ENCODE measurements around the gene MED15.
A peak's percentile ranks its signal among the peaks of the same experiment; 100 is the strongest.

MED15 gene

DNA sequence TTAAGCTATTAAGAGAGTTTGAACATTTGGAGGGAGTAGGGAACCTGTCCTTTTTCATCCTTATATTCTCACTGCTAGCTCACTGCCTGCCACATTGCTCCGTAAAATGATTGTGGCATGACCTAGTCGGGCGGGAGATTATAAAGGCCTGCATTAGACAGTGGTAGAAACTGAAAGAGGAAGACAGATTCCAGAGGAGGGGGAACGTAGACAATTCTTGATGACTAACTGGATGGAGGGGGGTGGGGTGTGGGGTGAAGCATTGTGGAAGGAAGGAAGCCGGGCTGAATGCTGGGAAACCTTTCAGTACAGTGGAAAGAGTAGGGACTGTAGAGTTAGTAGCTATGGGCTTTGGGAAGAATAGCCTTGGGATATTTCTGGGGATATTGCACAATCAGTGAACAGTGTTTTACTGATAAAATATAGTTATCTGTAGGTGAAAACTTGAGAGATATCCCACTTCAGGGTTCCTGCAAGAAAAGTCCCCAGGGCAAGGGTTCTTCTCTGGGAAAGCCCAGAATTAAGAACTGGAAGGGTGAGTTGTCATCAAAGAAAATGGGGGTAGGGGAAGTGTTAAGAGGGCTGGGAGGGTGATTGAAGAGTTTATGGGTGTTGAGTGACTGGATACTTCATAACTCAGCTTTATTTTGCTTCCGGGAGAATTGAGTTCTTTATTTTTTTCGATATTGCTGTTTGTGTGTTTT is 2.1 kb downstream of the MED15 start:
- DNase-seq (ENCODE audit: low read depth): peak; percentile 91

DNA sequence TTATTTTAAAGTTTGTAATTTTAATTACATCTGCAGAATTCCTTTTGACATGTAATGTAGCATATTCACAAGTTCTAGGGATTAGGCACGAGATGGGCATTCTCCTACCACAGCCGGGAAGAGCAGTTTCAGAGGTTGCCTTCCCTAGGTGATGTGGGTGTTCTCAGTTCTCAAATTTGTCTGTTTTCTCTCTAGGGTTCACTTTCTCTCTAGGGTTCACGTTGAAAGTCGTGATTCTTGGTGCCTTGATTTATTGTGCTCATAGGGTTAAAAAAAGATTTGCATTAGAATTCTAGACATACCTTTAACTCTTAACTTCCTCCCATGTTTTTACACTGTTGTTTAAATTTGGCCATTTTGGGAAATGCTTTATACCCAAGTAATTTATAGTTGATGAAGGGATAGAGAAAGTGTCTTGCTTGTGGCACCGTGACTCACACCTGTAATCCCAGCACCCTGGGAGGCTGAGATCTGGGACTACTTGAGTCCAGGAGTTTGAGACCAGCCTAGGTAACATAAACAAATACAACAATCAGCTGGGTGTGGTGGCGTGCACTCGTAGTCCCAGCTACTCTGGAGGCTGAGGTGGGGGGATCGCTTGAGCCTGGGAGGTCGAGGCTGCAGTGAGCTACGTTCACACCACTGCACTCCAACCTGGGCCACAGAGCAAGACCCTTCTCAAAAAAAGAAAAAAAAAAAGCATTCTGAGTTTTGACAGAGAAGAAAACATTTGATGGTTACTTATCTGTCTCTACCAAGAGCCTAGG is 3.6 kb downstream of the MED15 start:
- DNase-seq (ENCODE audit: low read depth): no peak

DNA sequence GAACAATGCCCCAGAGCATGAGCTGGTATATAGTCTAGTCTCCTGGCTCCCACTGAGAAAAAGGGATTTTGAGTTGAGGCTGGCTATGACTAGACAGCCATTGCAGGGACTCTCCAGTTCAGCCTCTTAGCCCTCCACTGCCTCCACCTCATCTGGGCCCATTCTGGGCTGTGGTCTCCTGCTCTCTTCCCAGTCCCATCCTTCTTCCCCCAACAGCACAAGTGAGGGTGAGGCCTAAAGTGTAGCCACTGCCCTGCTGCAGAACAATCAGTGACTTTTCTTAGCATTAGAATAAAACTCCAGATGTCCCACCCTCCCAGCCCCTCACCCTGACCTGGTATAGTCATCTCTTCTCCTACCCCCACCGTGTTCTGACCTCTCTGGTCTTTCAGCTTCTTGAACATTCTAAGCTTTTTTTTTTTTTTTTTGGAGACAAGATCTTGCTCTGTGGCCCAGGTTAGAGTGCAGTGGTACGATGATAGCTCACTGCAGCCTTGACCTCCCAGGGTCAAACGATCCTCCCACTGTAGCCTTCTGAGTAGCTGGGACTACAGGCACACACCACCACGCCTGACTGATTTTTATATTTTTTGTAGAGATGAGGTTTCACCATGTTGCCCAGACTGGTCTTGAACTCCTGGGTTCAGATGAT is 4.3 kb downstream of the MED15 start:
- DNase-seq (ENCODE audit: low read depth): no peak

DNA sequence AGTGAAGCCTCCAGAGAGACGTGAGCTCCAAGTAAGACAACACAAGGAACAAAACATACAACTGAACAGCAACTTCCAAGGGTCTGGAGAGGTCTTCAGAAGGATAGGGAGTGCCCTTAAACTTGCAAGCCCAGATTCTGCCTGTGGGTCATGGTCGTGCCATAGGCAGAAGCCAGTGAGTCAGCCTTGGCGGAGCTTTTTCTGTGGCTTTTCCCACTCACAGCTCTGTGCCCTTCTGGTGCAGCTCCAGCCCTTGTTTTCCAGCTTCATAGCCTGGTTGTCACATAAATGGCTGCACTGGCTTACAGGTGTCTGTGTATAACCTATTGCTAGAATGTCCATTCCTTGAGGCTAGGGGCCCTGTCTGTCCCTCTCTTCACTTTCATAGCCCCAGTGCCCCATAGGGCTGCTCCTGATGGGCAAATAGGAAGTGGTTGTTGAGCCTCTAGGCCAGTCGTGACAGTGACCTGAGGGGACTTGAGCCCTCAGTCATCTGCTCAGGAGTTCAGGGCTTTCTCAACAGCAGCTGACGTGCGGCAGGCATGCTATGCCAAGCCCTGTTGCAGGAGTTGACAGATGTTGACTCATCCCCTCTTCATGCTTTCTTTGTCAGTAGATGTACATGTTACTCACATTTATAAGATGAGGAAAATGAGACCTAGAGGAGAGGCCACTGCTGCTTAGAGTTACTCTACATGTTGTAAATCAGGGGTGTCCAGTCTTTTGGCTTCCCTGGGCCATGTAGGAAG is 7.4 kb downstream of the MED15 start:
- peak; percentile 86 for DNase-seq (ENCODE audit: low read depth)

DNA sequence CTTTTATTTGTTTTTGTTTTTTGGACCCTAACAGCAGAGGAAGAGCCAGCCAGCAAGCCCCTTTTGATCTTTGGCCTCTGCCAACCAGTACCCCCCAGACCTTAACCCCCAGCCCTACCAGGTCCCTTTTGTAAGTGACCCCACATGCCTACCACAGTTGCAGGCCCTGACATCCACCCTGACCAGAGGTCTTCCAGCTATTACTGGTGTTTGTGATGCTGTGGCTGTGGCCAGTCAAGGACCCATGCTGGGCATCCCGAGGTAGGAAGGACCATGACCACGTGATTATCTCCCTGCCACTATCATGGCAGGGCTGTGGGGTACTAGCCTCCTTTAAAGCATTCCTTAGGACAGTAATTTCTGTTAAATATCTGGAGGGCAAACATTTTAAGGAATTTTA is 9.0 kb downstream of the MED15 start:
- DNase-seq (ENCODE audit: low read depth): no peak

DNA sequence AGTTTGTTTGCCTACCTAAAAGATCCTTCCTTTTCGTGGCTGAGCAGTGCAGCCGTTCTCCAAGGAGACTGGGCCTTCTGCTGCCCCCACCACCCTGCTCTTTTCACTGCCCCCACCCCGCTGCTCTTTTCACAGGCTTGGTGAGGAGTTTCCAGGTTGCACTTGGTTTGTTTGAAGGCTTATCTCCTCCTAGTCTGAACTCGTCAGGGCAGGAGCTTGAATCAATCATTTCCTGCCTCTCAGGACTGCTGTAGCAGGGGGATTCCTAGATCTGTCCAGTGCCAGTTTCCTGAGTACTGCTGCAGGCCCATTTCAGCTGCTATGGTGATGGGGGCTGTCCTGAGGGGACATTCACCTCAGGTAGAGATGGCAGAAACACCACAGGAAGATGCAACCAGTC is 10.0 kb downstream of the MED15 start:
- no peak for DNase-seq (ENCODE audit: low read depth)

DNA sequence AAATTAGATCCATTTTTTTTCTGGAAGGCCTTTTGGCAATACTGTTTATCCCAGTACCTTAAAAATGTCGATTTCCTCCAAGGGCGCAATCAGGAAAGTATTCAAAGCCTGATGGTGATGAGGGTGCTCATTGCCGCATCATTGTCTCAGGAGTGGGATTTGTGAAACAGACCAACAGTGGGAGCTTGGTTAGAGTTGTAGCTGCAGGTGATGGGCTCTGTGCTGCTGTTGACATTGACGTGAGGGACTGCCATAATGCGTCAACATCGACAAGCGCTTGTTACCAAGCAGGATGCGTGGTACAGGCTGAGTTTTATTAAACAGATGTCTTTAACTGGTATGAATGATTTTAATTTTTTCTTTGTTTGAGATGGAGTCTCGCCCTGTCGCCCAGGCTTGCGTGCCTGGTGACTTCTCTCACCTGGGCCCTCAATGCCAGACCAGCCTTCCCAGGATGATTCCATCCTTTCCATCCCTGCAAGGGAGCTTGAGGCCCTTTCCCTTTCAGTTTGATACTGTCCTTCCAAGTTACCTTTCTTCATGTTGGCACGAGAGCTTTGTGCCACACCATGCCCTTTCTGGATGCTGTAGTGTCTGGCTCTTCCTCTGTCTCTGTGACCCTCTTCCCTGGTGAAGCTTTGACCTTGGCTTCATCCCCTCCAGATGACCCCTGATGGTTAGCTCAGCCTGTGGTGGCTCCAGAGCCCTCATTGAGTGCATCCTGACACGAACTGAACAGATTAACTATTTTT is 10.6 kb downstream of the MED15 start:
- no peak for DNase-seq (ENCODE audit: low read depth)

DNA sequence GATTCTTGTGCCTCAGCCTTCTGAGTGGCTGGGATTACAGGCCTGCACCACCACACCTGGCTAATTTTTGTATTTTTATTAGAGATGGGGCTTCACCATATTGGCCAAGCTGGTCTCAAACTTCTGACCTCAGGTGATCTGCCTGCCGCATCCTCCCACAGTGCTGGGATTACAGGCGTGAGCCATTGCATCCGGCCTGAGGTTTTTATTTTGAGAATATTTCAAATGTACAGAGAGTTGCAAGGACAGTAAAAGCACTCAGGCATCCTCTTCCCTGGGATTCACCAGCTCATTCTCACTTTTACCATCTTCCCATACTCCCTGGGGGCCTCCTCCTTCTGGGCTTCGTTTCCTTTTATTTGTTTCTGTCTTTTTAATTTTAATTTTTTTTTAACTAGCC is 12.1 kb downstream of the MED15 start:
- no peak for DNase-seq (ENCODE audit: low read depth)

DNA sequence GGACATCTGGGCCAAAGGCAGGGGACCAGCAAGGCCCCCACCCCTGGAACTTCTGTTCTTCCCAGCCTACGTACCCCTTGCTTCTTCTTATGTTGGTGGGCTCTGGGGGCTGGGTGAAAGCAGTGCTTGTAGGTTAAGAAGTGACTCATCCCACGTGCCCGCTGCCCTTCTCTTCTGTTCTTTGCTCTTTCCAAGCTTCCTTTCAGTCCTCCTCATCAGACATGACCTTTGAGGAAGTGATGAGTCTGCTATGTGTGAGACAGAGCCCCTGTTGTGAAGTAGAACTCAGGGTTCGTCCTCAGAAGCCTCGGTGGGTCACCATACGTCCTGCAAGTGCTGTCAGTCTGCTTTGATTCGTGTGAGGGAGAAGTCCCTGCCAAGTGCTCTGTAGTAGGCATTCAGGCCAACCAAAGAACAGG is 12.7 kb downstream of the MED15 start:
- no peak for DNase-seq (ENCODE audit: low read depth)

DNA sequence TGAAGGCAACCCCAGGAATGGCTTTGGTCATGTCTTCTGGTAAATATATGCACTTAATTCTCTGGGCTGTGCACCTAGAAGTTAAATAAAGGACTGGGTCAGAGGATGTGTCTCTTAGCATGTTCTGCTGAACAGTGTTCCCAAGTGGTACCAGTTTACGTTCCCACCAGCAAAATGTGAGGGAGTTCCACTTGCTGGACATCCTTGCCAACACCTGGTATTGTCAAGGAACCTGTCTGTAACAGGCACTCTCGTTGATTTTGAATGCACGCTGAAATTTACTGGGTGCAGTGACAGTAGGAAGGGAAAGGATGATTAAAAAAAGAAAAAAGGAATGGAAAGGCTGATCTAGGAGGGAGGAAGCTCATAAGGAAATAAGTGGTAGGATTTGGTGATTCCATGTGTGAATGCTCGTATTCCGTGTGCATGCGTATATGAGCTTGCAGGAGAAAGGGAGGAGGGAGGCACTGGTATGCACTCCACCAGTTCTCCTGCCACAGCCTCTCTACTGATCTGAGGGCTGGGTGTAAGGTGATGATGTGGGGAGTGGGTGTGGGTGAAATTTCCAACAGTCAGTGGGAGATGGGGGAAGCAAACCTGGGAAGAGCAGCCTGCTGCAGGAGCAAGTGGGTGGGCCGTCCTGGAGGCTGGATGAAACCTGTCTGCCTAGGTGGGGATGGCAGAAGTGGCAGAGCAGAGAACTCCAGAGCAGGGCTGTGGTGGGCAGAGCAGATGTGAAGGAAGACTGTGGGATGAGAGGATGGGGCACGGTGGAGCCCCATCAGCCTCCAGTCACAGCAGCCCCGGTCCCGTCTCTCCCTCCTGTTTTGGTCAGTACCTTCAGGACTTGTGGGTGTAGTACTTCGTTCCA is 15.0 kb downstream of the MED15 start:
- DNase-seq (ENCODE audit: low read depth): no peak

DNA sequence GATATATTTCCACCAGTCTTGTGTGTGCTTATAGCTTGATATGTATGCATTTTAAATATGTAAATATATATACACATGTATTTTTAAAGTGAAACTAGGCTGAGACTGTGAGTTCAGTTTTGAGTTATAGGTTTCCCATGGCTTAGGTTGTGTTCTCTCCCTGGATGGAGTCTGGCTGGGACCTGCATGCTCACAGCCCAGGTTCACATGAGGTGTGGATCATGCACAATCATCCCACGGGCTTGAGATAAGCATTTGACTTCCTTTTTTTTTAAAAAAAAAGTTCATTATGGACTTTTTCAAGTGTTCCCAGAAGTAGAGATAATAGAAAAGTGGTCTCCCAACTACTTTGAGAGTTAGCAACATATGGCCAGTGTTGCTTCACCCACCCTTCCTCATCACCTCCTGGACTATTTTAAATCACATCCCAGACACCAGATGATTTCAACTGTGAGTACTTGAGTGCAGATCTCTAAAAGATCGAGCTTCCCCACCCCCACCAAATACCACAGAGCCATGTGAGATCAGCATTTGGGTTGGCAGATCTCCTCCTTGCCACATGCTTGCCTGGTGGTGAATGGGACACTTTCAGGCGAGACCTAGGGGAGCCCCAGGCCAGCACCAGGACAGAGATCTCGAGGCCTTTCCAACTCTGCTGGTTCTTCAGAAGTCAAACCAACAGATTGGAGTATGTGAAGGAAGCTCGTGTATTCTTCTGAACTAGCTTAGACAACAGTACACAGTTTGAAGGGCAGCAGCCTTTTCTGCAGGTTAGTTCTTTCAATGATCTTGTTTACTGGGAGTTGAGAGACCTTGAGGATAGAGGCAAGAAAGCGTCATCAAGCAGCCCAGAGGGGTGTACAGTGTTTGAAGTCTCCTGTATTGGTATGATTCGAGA is 15.9 kb downstream of the MED15 start:
- no peak for DNase-seq (ENCODE audit: low read depth)

DNA sequence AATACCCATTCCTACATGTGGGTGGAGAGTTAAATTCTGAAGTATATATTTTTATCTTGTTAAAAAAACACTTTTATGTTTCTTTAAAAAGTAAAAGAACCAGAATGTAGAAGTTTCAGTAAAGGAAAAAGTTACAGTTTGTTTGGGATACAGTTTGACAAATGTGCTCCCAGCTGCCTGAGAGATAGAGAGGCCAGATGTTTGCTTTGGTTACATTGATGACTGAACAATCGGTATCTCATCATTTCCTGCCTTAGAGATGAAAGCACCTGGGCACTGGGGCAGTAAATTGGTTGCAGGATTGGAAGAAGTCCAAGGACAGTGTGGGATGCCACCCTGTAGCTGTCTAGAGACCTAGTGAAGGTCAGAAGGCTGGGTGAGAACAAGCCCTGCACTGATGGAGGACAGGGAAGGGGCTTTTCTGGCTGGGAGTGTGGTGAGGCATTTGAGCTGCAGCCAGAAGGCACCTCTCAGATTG is 16.6 kb downstream of the MED15 start:
- DNase-seq (ENCODE audit: low read depth): no peak

DNA sequence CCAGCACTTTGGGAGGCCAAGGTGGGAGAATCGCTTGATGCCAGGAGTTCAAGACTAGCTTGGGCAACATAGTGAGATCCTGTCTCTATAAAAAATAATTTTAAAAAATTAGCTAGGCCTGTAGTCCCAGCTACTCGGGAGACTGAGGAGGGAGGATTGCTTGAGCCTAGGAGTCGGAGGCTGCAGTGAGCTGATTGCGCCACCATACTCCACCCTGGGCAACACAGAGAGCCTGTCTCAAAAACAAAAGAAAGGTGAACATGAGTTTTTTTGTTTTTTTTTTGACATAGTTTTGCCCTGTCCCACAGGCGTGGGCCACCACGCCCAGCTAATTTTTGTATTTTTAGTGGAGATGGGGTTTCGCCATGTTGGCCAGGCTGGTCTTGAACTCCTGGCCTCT is 17.6 kb downstream of the MED15 start:
- DNase-seq (ENCODE audit: low read depth): no peak

DNA sequence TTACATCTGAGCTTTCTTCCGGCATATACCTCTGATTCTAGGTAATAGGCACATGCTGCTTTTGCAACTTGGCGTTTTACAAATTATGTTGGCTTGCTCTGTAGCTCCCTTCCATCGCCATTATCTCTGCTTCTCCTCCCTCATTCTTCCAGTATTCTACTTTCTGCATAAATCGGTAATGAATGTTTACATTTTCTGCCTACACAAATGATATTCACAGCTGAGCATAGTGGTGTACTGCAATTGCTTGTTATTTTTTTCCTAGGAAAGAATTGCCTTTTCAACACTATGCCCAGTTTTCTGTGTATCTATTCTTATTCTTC is 18.9 kb downstream of the MED15 start:
- no peak for DNase-seq (ENCODE audit: low read depth)

DNA sequence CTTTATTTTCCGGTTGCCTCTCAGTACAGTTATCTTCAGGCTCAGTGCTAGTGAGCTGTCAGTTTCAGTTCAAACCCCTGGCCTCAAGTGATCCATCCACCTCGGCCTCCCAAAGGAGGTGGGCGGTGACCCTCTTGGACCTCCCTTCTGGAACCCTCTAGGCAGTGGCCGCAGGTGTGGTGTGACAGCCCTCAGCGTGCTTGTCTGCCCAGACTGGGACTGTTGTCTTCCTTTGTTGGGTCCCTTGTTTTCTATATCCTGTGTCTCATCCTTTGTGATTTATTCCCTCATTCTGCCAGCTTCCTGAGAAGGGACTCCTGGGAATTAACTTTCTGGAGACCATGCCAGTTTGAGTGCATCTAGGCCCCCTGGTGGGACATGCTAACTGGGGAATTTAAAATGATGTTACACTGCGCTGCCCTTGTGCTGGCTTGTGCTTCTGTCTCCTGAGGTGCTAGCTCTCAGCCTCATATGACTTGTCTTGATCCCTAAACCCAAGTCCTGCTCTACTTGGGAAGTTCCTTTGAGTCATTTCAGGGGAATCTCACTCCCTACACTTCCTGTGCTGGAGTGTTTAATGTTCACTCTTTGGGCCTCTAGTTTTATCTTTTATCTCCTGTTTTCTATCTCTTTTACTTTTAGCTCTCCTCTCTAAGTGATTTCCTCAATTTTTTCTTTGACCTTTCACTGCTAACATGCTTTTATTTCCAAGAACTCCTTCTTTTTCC is 19.4 kb downstream of the MED15 start:
- DNase-seq (ENCODE audit: low read depth): no peak

DNA sequence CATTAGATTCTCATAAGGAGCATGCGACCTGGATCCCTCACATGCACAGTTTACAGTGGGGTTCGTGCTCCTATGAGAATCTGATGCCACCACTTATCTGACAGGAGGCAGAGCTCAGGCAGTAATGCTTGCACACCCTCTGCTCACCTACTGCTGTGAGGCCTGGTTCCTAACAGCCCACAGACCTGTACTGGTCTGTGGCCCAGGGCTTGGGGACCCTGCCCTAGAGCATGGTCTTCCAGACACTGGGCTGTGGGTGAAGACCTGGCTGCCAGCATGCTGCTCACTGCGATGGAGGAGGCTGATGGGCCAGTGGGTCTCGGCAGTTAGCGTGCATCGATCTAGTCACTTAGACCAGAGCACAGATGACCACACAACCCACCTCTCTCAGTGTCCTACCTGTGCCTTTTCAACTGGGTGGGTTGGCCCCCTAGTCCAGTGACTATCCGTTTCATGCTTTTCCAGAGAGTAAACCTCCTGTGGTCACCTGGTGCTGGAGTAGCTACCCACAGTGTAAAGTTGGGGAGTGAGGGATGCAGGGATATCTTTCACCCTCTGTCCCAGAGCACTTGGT is 21.1 kb downstream of the MED15 start:
- no peak for DNase-seq (ENCODE audit: low read depth)

DNA sequence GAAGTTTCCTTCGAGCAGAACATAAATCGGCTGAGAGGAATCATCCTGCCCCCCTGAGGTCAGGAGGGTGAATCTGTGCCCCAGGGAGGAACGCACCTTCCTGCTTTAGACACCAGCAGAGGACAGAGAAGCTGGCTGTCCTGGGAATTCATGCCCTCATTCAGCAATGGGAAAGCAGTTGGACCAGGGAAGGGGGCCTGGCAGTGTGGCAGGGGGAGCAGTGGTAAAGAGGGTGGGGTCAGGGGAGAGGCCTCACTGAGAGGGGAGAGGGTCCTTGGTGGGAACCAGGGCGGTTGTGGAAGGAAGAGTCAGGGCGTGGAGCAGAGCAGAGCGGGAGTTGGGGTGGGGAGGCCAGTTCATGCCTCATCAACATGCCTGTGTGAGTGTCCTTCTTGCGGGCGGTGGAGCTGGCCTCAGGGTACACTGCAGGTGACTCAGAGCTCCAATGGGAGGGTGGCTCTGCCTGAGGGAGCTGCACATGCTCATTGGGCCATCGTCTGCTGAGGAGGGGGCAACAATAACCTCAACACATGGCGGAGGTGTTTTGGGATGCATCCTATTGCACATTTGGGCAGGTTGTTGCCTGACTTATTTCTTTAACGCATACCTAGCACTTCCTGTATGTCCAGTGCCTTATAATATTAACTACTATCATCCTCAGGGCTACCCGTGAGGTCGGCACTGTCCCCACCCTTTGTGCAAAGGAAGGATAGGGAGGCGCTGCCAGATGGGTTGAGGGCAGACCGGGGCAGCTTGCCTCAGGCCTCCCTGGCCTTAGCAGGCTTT is 23.2 kb downstream of the MED15 start:
- peak; percentile 52 for DNase-seq (ENCODE audit: low read depth)

DNA sequence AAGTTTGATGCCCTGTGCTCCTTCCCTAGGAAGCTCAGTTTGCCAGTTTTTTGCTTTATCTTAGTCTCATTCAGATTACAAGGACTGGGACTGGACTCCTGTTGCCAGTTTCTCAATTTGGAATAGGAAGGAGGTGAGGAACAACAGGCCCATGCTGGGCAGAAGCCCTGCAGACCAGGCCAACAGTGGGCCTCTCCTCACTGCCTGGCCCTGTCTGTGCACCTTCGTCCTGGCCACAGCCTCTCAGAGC is 23.7 kb downstream of the MED15 start:
- DNase-seq (ENCODE audit: low read depth): no peak
